ENCODE measurements around the gene KLHL8.
A peak's percentile ranks its signal among the peaks of the same experiment; 100 is the strongest.
"Not testable (repeated sequence)": the region's sequence is repeated elsewhere in the genome, so short reads cannot be mapped to it uniquely, and the experiment has no call there.

KLHL8 gene

GRCh38 chr4:87166296-87166854 is 54.0 kb downstream of the KLHL8 start:
- DNase-seq, result no peak

- DNase-seq, result no peak
Observed at GRCh38 chr4:87165892-87166291, 54.5 kb downstream of the KLHL8 start.

GRCh38 chr4:87153078-87153870 is 67.1 kb downstream of the KLHL8 start:
- no peak for DNase-seq

GRCh38 chr4:87152310-87153041 is 67.9 kb downstream of the KLHL8 start:
- DNase-seq, result no peak

GRCh38 chr4:87151730-87152129 is 68.7 kb downstream of the KLHL8 start:
- DNase-seq, result no peak

- peak; percentile 18 for DNase-seq
Observed at GRCh38 chr4:87150498-87151261, 69.7 kb downstream of the KLHL8 start.

GRCh38 chr4:87147116-87147515 is 73.3 kb downstream of the KLHL8 start:
- DNase-seq, result no peak

- not testable (repeated sequence) for DNase-seq
Observed at GRCh38 chr4:87145934-87146333, 74.5 kb downstream of the KLHL8 start.

- DNase-seq, result no peak
Observed at GRCh38 chr4:87144356-87144755, 76.1 kb downstream of the KLHL8 start.

- no peak for DNase-seq
Observed at GRCh38 chr4:87141428-87141827, 79.0 kb downstream of the KLHL8 start.

GRCh38 chr4:87134122-87134521 is 86.3 kb downstream of the KLHL8 start:
- DNase-seq, result no peak

GRCh38 chr4:87133183-87133582 is 87.2 kb downstream of the KLHL8 start:
- no peak for DNase-seq

GRCh38 chr4:87132035-87132434 is 88.4 kb downstream of the KLHL8 start:
- DNase-seq, result no peak

GRCh38 chr4:87130985-87131703 is 89.3 kb downstream of the KLHL8 start:
- DNase-seq, result no peak

- no peak for DNase-seq
Observed at GRCh38 chr4:87129681-87130080, 90.7 kb downstream of the KLHL8 start.

GRCh38 chr4:87128006-87128705 is 92.3 kb downstream of the KLHL8 start:
- DNase-seq, result no peak

- DNase-seq, result no peak
Observed at GRCh38 chr4:87126056-87126455, 94.4 kb downstream of the KLHL8 start.

GRCh38 chr4:87122252-87122651 is 98.2 kb downstream of the KLHL8 start:
- DNase-seq, result no peak

GRCh38 chr4:87121341-87122065 is 98.9 kb downstream of the KLHL8 start:
- DNase-seq, result no peak

- no peak for DNase-seq
Observed at GRCh38 chr4:87120411-87121162, 99.8 kb downstream of the KLHL8 start.

Data from amniotic stem cell (primary cell).